HEK293T (cell line): Measurements from ENCODE around the gene PIEZO2.

Experiments used
- CTCF ChIA-PET: fragments of 350-600 bp; formaldehyde crosslinking; extraction: SDS; loops from one replicate; lab custom pipeline; 2021; ENCODE audit warnings: antibody characterized with exemption, inconsistent platforms; lab: Yijun Ruan, JAX
- POLR2A ChIA-PET: fragments of 350-600 bp; formaldehyde crosslinking; extraction: SDS; loops from one replicate; lab custom pipeline; 2020; ENCODE audit warnings: antibody characterized with exemption, inconsistent platforms; lab: Yijun Ruan, JAX
- DNase-seq: peaks from one replicate; pipeline ENCODE4 v3.0.0; 2012; ENCODE audit warnings: mixed read lengths; ENCODE audit errors: extremely low spot score
- ARNT ChIP-seq: fragments of 450-650 bp; IDR thresholded peaks from 2 replicates; pipeline ENCODE4 v1.6.1; 2017; ENCODE audit warnings: mild to moderate bottlenecking
- BHLHE40 ChIP-seq: fragments of 450-650 bp; IDR thresholded peaks from 2 replicates; pipeline ENCODE4 v1.6.1; 2016; ENCODE audit warnings: mild to moderate bottlenecking, moderate library complexity, borderline replicate concordance
- CTBP1 ChIP-seq: fragments of 450-650 bp; IDR thresholded peaks from 2 replicates; pipeline ENCODE4 v1.6.1; 2016; ENCODE audit warnings: borderline replicate concordance
- ELF4 ChIP-seq: fragments of 450-650 bp; IDR thresholded peaks from 2 replicates; pipeline ENCODE4 v1.6.1; 2017; ENCODE audit warnings: antibody characterized with exemption
- FOXA1 ChIP-seq: fragments of 450-650 bp; IDR thresholded peaks from 2 replicates; pipeline ENCODE4 v1.6.1; 2016; ENCODE audit warnings: mild to moderate bottlenecking
- FOXK2 ChIP-seq: fragments of 450-650 bp; IDR thresholded peaks from 2 replicates; pipeline ENCODE4 v1.6.1; 2016; ENCODE audit warnings: mild to moderate bottlenecking
- FOXM1 ChIP-seq: fragments of 450-650 bp; IDR thresholded peaks from 2 replicates; pipeline ENCODE4 v1.6.1; 2017; ENCODE audit warnings: mild to moderate bottlenecking, borderline replicate concordance
- HDGF ChIP-seq: fragments of 450-650 bp; IDR thresholded peaks from 2 replicates; pipeline ENCODE4 v1.6.1; 2017; ENCODE audit warnings: antibody characterized with exemption, borderline replicate concordance
- L3MBTL2 ChIP-seq: fragments of 450-650 bp; conservative IDR thresholded peaks from 2 replicates; pipeline ENCODE4 v1.6.1; 2016; ENCODE audit warnings: mild to moderate bottlenecking
- LEF1 ChIP-seq: fragments of 450-650 bp; IDR thresholded peaks from 2 replicates; pipeline ENCODE4 v1.6.1; 2017; ENCODE audit warnings: mild to moderate bottlenecking, borderline replicate concordance
- NFRKB ChIP-seq: fragments of 450-650 bp; IDR thresholded peaks from 2 replicates; pipeline ENCODE4 v1.6.1; 2016; ENCODE audit warnings: mild to moderate bottlenecking, moderate library complexity
- SP1 ChIP-seq: fragments of 450-650 bp; IDR thresholded peaks from 2 replicates; pipeline ENCODE4 v1.6.1; 2017
- SUZ12 ChIP-seq: fragments of 450-650 bp; IDR thresholded peaks from 2 replicates; pipeline ENCODE4 v1.6.1; 2016; ENCODE audit warnings: mild to moderate bottlenecking
- TARDBP ChIP-seq: fragments of 450-650 bp; IDR thresholded peaks from 2 replicates; pipeline ENCODE4 v1.6.1; 2016
- ZNF384 ChIP-seq: fragments of 450-650 bp; IDR thresholded peaks from 2 replicates; pipeline ENCODE4 v1.6.1; 2016
- TF ChIP-seq, protein P1 (sequence below): fragments of 450-650 bp; IDR thresholded peaks from 2 replicates; pipeline ENCODE4 v1.6.1; 2016

Gene PIEZO2

GRCh38 chr18:10890022-10890421 lies 259.3 kb downstream of the PIEZO2 start:
- CTCF ChIA-PET, result no interaction called here
- DNase-seq, result no peak
- POLR2A ChIA-PET, result no interaction called here
- TF ChIP-seq TARDBP, result no peak

GRCh38 chr18:10878703-10879102 lies 270.7 kb downstream of the PIEZO2 start:
- TF ChIP-seq NFRKB (no peak), LEF1 (no peak), FOXA1 (no peak), SP1 (no peak), HDGF (no peak), SUZ12 (no peak), FOXM1 (no peak), FOXK2 (no peak), TARDBP (no peak)
- no peak for DNase-seq
- ChIA-PET POLR2A (no interaction called here), CTCF (no interaction called here)

DNA sequence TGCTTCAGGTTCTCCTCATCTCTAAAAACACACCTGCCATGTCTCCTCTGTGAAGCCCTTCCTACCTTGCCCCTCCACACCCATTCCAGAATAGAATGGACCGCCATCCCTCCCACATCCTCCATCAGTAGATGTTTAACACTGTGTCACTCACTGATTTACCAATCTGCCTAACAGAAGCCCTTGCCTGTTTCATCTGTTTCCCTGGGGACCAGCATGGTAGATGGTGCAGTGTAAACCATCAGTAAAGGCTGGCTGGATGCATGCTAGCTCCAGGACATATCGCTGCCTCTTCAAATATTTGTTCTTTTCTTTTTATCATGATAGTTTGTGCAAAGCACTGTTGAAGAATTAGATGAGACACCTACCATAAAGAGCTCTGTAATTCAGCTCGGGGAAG lies 271.4 kb downstream of the PIEZO2 start:
- CTCF ChIA-PET, result no interaction called here
- no peak for DNase-seq
- POLR2A ChIA-PET, result no interaction called here
- TF ChIP-seq ARNT (no peak), CTBP1 (no peak), ELF4 (no peak), FOXA1 (no peak), LEF1 (no peak), FOXK2 (no peak), L3MBTL2 (no peak), NFRKB (no peak), FOXM1 (no peak), HDGF (no peak), BHLHE40 (no peak), ZNF384 (no peak), SP1 (no peak), SUZ12 (no peak), TARDBP (no peak)
- TF ChIP-seq, protein P1, sequence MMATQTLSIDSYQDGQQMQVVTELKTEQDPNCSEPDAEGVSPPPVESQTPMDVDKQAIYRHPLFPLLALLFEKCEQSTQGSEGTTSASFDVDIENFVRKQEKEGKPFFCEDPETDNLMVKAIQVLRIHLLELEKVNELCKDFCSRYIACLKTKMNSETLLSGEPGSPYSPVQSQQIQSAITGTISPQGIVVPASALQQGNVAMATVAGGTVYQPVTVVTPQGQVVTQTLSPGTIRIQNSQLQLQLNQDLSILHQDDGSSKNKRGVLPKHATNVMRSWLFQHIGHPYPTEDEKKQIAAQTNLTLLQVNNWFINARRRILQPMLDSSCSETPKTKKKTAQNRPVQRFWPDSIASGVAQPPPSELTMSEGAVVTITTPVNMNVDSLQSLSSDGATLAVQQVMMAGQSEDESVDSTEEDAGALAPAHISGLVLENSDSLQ, result no peak

DNA sequence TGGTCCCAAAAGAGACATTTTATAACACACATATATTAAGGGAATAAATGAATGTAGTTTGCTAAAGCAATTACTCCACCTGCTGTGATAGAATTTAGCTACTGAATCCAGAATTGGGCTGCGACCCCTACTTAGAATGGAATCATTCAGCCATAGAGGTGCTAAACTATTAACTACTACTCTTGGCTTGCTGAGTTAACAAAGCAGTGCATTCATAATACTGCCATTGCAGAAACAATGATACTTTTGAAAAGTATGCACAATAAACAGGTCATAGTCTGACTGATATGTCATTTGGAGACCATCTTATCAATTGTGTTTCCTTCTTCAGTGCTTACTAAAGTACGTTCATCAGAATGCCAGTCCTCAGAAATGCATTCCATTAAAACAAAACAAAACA lies 273.6 kb downstream of the PIEZO2 start:
- ChIA-PET CTCF (no interaction called here), POLR2A (no interaction called here)
- TF ChIP-seq TARDBP (no peak), NFRKB (no peak), CTBP1 (no peak), FOXK2 (no peak), LEF1 (no peak), FOXM1 (no peak), BHLHE40 (no peak), HDGF (no peak), FOXA1 (no peak), ELF4 (no peak), ZNF384 (no peak), SUZ12 (no peak), L3MBTL2 (no peak), SP1 (no peak), ARNT (no peak)
- TF ChIP-seq, protein P1, result no peak
- DNase-seq, result no peak

DNA sequence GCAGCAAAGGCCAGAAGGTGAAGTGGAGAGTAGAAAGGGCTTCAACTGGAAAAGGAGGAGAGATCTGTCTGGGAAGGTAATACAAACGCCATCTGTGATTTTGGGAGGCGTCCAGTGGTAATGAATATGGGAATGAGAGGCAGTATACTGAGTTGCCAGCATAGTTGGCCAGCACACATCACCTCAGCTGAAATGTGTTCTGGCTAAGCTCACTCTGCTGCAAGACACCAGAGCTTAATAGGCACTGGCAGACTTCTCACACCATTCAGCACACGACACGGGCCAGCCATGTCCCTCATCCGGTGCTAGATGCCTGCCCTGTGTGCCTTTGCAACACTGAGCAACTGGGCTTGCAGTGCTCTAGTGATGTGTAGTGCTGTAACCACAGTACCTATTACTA lies 277.1 kb downstream of the PIEZO2 start:
- POLR2A ChIA-PET, result no interaction called here
- CTCF ChIA-PET, result no interaction called here
- TF ChIP-seq HDGF (no peak), FOXA1 (no peak), ELF4 (no peak), FOXK2 (no peak), BHLHE40 (no peak), FOXM1 (no peak), SP1 (no peak), ZNF384 (no peak), NFRKB (no peak), CTBP1 (no peak), ARNT (no peak), TARDBP (no peak), LEF1 (no peak), L3MBTL2 (no peak), SUZ12 (no peak)
- TF ChIP-seq, protein P1, result no peak
- no peak for DNase-seq

DNA sequence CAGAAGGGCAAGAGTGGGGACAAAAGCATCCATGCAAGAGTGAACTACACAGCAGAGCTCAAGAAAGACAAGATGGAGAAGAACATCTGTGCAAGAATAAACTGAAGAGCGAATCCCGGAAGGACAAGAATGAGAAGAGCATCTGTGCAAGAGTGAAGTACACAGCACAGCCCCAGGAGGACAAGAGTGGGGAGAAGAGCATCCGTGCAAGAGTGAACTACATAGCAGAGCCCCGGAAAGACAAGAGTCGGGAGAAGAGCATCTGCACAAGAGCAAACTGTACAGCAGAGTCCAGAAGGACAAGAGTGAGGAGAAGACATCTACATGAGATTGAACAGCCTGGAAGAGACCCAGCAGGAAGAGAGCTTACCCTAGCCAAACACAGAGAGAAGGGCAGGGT lies 284.6 kb downstream of the PIEZO2 start:
- TF ChIP-seq ARNT (no peak), TARDBP (no peak), CTBP1 (no peak), BHLHE40 (no peak), ELF4 (no peak), FOXK2 (no peak), L3MBTL2 (no peak), SUZ12 (no peak), SP1 (no peak), FOXA1 (no peak), ZNF384 (no peak), FOXM1 (no peak), NFRKB (no peak)
- TF ChIP-seq, protein P1, result no peak
- POLR2A ChIA-PET, result no interaction called here
- CTCF ChIA-PET, result no interaction called here
- no peak for DNase-seq
